Right forelimb (tissue), 1 donor: Measurements from ENCODE around the gene AP5Z1.
A peak's percentile ranks its signal among the peaks of the same experiment; 100 is the strongest.

ENCODE experiments used
- DNase-seq: peaks from one replicate; pipeline ENCODE4 v3.0.0-alpha.2; 2018

AP5Z1 gene

DNA sequence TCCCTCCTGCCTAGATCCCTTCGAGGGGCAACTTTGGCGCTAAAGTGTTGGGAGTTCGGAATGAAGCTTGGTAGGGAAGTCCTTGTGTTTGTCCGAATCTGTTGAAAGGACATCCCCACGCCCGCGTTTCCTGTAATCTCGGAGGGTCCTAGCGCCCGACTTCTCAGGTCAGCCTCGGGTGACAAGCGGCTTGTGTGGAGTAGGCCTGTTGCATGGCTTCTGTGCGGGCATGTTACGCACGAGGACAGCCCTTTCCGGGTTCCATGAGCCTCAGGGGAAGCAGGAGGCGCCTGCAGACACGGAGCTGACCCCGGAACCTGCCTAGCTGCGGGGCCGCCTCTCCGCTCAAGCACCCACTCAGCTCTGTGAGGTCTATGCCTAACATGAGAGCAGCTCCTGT lies 28.4 kb upstream of the AP5Z1 start:
- no peak for DNase-seq

- no peak for DNase-seq
Observed at GRCh38 chr7:4747746-4748145, 27.7 kb upstream of the AP5Z1 start.

- DNase-seq = no peak
Observed at GRCh38 chr7:4748231-4748681, 27.2 kb upstream of the AP5Z1 start.

DNA sequence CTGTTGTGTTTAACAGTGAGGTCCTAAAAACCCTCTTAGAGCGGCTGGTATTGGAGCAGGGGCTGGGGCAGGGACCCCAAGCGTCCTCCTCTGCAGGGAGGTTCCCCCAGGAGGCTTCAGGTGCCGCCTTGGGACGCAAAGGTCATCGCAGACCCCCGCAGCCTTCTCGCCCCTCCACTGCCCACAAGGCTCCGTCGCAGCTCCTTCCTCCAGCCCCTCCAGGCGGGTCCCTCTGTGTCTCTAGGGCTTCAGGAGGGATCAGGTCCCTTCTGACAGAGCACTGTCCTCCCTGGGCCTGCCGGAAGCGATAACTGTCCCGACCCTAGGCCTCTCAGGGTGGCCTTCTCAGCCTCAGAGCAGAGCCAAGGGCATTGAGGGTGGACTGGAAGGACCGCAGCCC lies 26.1 kb upstream of the AP5Z1 start:
- no peak for DNase-seq

DNA sequence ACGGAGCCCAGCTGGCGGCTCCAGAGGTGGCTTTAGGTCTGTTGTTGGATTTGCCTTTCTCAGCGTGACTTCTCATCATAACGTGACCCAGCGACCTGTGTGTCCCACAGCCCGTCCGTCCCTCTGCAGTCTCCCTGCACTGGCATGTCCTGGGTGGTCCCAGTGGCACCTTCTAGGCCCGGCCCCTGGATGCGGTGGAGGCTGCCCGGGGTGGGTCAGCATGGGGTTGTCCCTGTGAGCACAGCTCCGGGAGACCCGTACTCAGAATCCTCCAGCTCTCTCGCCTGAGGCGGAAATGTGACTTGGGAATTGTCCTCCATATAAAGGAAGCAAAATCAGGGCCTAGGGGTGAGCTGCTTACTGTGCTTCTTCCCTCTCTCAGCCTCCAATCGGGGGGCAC lies 25.6 kb upstream of the AP5Z1 start:
- DNase-seq = no peak

- no peak for DNase-seq
Observed at GRCh38 chr7:4751398-4751947, 23.9 kb upstream of the AP5Z1 start.

DNA sequence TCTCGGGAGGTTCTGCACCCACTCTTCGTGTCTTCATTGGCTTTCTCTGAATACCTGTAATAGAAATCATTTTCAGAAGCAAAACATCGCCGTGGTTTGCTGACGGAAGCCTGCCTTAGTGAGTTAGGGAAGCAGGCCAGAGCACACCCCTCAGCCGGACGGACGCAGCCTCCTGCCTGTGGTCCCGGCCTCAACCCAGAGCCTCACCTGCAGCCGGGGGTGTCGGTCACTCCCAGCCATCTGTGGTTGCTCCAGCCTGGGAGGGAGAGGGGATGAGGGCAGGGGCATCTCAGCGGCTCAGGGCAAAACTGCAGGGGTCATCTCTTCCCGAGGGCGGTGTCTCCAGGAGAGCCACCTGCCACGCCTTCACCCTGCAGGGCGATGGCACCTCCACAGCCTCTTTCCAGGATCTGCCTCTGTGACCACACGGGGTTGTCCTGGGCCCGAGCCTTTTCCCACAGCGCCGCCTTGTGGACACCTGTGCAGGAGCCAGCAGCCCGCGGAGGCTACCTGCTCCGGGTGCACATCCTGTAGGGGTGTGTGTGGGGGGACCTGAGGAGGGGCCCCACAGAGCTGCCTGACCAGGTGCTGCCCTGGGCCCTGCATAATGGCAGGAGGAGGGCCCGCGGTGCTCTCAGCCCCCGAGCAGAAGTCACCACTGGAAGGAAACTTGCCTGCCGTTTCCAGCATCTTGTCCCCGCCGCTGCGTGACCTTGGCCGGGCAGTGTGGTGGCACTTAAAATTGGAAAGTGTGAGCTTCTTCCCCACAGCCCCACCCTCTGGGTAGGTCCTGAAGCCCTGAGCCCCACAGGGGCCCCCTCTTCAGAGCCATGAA lies 21.6 kb upstream of the AP5Z1 start:
- DNase-seq = peak; percentile 81

DNA sequence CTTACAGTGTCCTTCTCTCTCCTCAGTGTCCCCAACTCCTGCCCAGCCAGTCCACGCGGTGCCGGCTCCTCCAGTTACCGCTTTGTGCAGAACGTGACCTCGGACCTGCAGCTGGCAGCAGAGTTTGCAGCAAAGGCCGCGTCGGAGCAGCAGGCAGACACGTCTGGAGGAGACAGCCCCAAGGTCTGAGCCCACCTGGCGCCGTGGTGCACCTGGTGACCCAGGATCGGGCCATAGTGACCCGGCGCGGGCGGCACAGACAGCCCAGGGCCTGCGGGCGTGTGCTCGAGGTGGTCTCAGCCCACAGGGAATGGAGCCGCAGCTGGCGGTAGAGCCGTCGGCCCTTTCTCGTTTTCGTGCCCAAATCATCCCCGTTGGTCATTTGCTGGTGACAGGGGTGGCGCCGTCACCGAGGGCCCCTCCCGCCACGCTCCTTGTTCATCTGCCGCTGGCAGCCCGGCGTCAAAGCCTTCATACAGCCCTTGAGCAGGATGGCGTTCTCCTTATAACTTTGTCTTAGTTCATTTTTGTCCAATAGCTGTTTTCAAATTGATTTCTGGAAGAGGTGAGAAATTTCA lies 20.9 kb upstream of the AP5Z1 start:
- no peak for DNase-seq

DNA sequence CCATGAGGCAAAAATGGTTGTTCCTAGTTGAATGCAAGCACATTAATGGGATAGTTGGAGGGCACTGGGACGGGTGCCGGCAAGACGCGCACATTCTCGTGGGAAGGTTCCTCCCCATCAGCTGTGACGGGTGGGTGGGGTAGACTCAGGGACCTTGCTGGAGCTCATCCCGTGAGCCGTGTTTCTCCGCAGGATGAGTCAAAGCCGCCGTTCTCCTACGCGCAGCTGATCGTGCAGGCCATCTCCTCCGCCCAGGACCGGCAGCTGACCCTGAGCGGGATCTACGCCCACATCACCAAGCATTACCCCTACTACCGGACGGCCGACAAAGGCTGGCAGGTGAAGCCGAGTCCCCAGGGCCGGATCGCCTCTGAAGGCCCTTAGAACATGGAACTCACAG lies 20.4 kb upstream of the AP5Z1 start:
- no peak for DNase-seq

- no peak for DNase-seq
Observed at GRCh38 chr7:4758111-4758510, 17.3 kb upstream of the AP5Z1 start.

DNA sequence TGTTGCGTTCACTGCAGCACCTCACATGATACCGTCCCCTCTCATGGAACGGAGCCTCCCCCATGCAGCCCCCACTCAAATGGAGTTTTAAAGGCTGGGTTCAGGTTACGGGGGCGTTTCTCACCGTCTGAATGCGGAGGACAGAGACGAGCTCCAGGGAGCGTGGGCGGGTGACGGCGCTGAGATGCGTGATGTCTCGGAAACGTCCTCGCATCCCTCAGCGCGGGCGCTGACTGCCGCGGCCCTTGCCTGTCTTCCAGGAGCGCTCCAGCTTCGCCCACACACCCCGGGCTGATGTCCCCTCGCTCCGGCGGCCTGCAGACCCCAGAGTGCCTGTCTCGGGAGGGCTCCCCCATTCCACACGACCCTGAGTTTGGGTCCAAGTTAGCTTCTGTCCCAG lies 16.6 kb upstream of the AP5Z1 start:
- no peak for DNase-seq

DNA sequence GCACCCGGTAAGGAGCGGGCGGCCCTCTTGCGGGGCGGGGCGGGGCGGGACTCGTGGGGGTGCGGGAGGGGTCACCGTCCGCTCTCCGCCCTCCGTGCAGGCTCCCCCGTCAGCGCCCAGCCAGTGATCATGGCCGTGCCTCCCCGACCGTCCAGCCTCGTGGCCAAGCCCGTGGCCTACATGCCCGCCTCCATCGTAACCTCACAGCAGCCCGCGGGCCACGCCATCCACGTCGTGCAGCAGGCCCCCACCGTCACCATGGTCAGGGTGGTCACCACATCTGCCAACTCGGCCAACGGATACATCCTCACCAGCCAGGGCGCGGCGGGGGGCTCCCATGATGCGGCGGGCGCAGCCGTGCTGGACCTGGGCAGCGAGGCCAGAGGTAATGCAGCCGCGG lies 16.2 kb upstream of the AP5Z1 start:
- DNase-seq = no peak

GRCh38 chr7:4760952-4761351 lies 14.5 kb upstream of the AP5Z1 start:
- DNase-seq = no peak

DNA sequence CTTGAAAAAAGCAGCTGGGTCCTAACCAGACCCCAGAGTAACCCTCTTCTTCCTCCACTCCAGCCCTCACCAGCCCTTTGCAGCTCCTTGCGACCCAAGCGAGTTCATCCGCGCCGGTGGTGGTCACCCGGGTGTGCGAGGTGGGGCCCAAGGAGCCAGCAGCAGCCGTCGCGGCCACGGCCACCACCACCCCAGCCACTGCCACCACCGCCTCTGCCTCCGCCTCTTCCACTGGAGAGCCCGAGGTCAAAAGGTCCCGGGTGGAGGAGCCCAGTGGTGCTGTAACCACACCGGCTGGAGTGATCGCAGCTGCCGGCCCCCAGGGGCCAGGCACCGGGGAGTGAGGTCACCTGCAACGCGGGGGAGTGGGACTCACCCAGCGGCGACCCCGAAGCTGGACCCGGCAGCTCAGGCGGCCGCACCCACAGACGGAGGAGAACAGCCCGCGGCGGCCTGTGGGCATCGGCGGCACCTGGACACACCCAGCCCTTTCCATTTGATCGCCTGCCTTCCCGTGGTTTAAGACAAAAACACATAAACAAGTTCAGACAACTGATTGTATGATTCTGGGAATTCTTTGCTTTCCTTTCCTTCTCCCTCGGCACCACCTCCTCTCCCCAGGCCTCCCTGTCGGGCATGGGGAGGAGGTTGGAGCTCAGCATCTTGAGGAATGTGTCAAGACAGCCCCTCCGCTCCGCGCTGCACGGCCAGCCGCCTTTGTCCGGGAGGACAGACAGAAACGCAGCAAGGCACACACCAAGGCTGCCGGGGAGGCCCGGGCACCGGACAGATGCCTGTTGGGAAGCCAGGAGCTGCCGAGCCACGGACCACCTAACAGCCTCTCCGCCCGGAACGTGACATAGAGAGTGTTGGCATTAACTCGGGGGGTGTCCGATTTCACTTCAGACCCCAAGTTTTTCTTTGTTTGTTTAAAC lies 13.0 kb upstream of the AP5Z1 start:
- no peak for DNase-seq

DNA sequence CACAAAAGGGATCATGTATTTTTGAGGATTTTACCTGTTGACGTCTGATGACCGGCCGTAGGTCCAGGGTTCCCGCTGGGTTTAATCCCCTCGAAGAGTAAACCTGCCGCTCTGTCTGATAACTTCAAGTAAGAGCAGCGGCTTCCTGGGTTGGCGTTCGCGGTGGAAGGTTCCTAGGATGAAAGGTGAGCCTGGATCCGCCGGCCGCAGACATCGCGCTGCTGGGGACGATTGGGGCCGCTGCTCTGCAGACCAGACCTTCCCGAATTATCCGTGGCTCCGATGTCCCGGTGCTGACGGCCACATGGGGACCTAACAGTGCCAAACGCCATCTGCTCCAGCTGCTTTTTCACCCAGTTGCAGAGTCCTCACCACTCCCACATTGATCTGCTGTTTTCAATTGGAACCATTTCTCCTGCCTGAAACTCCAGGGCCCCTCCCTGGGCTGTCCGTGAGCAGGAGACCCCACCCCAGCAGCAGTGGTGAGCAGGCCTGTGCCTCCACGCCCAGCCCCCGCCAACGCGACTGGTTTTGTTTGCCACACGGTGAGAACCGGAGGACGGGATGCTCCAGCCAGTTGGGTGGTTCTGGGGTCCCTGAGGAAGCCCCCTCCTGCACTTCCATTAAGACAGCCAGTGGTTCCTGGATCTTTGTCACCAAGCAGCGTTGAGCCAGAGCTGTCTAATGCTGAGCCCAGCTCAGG lies 12.2 kb upstream of the AP5Z1 start:
- DNase-seq = no peak

DNA sequence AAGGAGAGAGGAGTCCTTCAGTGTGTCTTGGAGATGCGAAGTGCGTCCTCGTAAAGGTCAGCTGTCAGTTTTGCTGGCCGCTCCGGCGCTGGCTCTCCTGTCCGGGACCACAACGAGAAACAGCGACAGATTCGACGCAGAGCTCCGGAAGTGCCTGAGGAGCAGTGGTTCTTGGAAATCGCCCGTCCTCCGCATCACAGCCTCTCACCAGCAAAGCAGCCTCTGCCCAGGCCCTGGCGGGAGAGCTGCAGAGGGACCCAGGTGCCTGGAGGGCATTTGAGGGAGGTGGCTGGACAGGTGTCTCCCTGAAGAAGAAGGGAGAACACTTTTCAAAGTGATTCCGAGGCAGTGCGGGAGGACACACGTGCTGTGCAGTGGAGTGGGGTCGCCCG lies 11.6 kb upstream of the AP5Z1 start:
- DNase-seq = no peak

- DNase-seq = no peak
Observed at GRCh38 chr7:4764402-4765007, 10.9 kb upstream of the AP5Z1 start.

DNA sequence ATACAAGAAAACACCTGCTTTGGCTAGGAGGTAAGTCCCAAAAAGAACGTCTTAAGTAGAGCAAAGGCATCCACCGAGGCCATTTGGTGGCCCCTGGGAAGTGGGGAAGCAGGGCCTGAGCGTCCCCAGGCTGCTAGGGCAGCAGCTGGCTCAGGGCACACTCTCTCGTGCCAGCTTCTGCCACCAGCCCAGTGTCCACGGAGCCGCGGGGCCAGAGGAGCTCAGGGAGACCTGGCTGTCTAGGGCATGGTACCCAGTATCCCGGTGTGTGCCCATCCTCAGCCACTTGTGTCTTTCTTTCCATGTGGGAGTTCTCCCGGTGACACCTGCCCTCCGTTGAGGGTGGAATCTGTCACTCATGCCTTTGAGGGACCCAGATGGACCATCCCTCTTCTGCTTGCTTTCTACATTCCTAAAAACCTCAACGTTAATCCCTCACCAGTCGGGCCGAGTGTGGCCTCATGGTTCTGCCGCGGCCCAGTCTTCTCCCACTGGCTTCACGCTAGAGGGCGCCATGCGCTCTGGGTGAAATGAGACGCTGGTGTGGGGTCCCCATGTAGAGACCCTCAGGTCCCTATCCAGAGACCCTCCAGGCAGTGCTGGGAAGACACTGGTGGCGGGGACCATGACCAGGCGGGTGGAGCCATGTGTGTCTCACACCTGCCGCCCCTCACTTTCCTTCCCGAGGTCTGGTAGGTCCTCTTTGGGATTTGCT lies 9.5 kb upstream of the AP5Z1 start:
- DNase-seq = no peak

DNA sequence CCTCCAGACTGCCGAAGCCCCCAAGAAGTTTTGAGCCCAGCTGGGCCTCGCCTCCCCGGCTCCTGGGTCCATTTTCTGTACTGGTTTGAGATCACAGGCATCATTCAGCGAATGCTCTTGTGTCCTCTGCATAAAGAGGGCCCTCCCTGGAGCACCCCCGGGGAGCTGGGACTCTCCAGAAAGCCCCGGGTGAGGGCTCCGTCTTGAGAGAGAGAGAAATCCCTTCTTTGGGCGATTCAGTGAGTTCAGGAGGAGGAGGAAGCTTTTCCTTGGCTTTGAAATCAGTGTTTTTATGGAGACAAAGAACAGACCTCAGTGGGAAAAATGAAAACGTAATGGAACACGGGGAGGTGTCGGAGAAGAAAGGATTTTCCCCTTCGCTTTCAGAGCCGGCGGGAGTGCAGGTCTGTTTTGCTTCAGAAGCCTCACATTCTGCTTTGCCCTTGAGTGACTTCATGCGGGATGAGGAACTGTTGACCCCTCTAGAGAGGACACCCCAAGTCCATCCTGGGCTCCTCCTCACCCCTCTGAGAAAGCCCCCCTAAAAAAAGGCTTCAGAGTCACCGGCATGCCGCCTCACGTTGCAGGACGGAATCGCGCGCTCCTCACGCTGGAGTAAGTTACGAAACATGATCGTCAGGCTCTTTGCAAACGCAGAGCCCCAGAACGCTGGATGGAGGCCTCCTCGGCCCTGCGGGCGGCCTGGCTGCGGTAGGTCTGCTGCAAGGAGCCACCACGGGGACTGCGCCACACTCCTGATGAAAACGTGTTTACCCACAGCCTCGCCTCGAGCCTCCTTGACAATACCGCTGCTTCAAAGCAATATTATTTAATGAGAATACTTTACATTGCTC lies 8.5 kb upstream of the AP5Z1 start:
- no peak for DNase-seq
